Measurements from ENCODE around the gene CLDN34.

CLDN34 gene

GRCh38 chrX:9966775-9967408, at the start of gene CLDN34:
Gene CLDN34 (plus strand): TSS chrX:9967358. CDS start chrX:9967358, 0 bp downstream.
- DNase-seq: no peak

GRCh38 chrX:9917861-9918260, 49.3 kb upstream of the CLDN34 start:
- no peak for DNase-seq

- DNase-seq: no peak
Observed at GRCh38 chrX:9919632-9920172, 47.5 kb upstream of the CLDN34 start.

GRCh38 chrX:9921407-9921806, 45.8 kb upstream of the CLDN34 start:
- DNase-seq: no peak

GRCh38 chrX:9923357-9923756, 43.8 kb upstream of the CLDN34 start:
- no peak for DNase-seq

GRCh38 chrX:9926002-9926401, 41.2 kb upstream of the CLDN34 start:
- DNase-seq: no peak

- DNase-seq: no peak
Observed at GRCh38 chrX:9927698-9928482, 39.3 kb upstream of the CLDN34 start.

- no peak for DNase-seq
Observed at GRCh38 chrX:9935436-9935835, 31.7 kb upstream of the CLDN34 start.

GRCh38 chrX:9937761-9938160, 29.4 kb upstream of the CLDN34 start:
- no peak for DNase-seq

- no peak for DNase-seq
Observed at GRCh38 chrX:9938516-9938915, 28.6 kb upstream of the CLDN34 start.

GRCh38 chrX:9940421-9940820, 26.7 kb upstream of the CLDN34 start:
- no peak for DNase-seq

- no peak for DNase-seq
Observed at GRCh38 chrX:9942086-9942485, 25.1 kb upstream of the CLDN34 start.

GRCh38 chrX:9943420-9943819, 23.7 kb upstream of the CLDN34 start:
- no peak for DNase-seq

- DNase-seq: no peak
Observed at GRCh38 chrX:9947131-9947794, 19.9 kb upstream of the CLDN34 start.

- no peak for DNase-seq
Observed at GRCh38 chrX:9948406-9948805, 18.8 kb upstream of the CLDN34 start.

- no peak for DNase-seq
Observed at GRCh38 chrX:9952300-9952699, 14.9 kb upstream of the CLDN34 start.

- no peak for DNase-seq
Observed at GRCh38 chrX:9953396-9953795, 13.8 kb upstream of the CLDN34 start.

- DNase-seq: no peak
Observed at GRCh38 chrX:9955506-9955905, 11.7 kb upstream of the CLDN34 start.

GRCh38 chrX:9957743-9958142, 9.4 kb upstream of the CLDN34 start:
- DNase-seq: no peak

GRCh38 chrX:9958183-9958582, 9.0 kb upstream of the CLDN34 start:
- no peak for DNase-seq

GRCh38 chrX:9961750-9962149, 5.4 kb upstream of the CLDN34 start:
- DNase-seq: no peak

- no peak for DNase-seq
Observed at GRCh38 chrX:9977635-9978034, 10.5 kb downstream of the CLDN34 start.

- DNase-seq: no peak
Observed at GRCh38 chrX:9980401-9980800, 13.2 kb downstream of the CLDN34 start.

- no peak for DNase-seq
Observed at GRCh38 chrX:9980927-9981326, 13.8 kb downstream of the CLDN34 start.
